NCI-H146 treated with DMSO at 0.1 percent for 48 hours (cell line): Measurements from ENCODE around the gene AP2A1.

Source experiments
- DNase-seq: peaks from one replicate; lab custom pipeline; 2025; ENCODE audit not compliant: unreplicated experiment; lab: John Stamatoyannopoulos, UW

The AP2A1 gene

DNA sequence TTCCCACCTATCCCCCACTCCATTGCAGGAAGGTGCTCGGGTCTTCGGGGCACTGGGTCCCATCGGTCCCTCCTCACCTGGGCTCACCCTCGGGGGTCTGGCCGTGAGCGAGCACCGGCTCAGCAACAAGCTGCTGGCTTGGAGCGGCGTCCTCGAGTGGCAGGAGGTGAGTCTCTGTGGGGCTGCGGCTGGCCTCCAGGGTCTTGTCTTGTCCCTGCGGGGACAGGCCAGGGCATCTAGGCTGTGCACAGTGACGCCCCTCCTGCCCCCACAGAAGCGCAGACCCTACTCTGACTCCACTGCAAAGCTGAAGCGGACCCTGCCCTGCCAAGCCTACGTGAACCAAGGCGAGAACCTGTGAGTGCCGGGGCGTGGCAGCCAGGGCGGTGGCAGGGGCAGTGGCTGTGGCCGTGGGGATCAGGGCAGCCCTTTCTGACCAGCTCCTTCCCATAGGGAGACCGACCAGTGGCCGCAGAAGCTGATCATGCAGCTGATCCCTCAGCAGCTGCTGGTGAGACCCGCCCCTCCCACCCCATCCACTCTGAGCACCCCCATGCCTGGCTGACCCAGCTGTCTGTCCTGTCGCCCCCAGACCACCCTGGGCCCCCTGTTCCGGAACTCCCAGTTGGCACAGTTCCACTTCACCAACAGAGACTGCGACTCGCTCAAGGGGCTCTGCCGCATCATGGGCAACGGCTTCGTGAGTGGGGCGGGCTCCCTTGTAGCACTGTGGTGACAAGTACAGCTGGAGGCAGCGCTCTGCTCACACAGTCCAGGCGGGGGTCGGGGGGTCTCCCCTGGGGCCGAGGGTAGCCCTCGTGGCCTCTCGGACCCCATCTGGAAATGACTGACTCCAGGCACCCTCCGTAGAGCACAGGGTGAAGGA lies 87.8 kb downstream of the AP2A1 start:
- DNase-seq, result no peak

DNA sequence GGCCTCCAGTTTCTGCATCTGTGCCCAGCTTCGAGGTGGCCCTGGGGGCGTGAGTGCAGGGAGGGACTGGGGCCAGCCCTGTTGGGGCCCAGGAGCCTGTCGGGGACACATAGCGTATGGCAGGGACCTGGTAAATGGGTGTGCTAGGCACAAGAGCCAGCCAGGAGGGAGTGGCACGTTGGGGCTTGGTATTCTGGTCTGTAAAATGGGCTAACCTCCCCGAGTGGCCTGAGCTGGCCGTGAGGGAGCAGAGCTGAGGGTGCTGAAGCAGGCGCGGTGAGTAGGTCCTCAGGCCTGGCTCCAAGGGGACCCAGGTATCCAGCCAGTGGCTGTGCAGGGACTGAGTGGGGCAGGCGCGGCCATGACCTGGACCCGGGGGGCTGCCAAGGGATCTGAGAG lies 88.5 kb downstream of the AP2A1 start:
- DNase-seq, result no peak

DNA sequence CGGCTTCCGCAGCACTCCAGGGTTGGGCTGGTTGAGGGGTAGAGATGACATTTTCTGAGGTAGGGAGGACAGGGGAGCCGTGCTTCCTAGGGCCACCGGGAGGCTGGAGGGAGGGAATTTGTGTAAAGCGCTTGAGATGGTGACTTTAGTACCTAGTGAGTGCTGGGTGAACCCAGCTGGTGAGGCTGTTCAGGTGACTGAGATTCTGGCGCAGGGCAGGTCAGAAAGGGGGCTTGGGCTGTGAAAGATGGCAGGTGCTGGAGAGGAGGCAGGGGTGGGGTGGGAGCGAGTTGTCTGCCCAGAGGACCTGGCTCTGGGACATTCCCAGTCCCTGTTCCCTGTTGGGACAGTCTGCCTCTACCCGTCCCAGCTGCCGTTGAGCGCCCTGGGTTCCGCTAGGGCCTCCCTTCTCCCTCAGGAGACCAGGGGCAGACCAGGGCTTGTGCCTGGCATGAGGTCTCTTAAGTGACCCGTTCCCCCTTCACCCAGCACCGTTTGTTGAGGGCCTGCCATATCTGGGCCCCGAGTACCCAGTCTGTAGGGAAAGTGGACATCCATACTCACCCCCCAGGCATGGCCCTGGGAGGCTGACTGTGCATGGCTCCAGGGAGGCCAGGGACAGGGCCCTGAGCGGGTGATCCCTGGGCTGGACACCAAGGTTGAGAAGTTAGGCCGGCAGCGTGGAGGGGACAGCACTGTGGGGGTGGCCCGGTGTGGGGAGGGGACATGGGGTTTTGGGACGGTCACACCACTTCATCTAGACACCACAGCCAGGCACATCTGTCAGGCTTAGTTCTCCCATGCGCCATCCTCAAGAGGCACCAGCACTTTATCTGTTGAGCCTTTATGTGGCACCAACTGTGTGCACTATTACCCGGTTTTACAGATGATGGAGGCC lies 89.1 kb downstream of the AP2A1 start:
- DNase-seq, result no peak

DNA sequence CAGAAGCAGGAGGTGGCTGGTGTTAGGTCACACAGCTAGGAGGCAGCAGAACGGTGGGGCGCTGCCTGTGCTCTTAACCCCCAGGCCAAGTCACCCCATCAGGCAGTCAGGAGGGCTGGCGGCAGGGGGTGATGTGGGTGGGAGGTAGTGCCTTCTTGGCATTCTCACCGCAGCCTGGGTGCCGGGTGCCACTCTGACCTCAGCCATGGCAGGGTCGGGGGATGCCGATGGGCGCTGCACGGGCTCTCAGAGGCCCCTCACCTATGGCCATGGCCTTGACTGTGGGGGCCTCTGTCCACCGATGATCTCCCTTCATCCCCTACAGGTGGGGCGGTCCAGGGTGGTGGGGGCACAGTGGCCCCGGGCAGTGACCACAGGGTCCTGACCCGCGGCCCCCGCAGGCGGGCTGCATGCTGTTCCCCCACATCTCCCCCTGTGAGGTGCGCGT lies 89.8 kb downstream of the AP2A1 start:
- no peak for DNase-seq
